Renal cortical epithelial cell (primary cell): ENCODE measurements around the gene ROR2. TPM values are rescaled to one million over a fixed set of nuclear protein-coding genes. Genes with fewer than 3 reads are reported as not detected.
"Not testable (repeated sequence)": the region's sequence is repeated elsewhere in the genome, so short reads cannot be mapped to it uniquely, and the experiment has no call there.

Experiments
- DNase-seq: peaks from one replicate; pipeline ENCODE4 v3.0.0-alpha.2; 2011; ENCODE audit warnings: low read depth
- total RNA-seq: library from RNA; depleted of rRNA; stranded (reverse); fragments of >200 nt; gene quantifications from 2 replicates; pipeline ENCODE4 v1.2.3, GENCODE V29; 2014

Gene ROR2
- total RNA-seq, 1 donor from 2014 or later = 4.4 TPM

DNA sequence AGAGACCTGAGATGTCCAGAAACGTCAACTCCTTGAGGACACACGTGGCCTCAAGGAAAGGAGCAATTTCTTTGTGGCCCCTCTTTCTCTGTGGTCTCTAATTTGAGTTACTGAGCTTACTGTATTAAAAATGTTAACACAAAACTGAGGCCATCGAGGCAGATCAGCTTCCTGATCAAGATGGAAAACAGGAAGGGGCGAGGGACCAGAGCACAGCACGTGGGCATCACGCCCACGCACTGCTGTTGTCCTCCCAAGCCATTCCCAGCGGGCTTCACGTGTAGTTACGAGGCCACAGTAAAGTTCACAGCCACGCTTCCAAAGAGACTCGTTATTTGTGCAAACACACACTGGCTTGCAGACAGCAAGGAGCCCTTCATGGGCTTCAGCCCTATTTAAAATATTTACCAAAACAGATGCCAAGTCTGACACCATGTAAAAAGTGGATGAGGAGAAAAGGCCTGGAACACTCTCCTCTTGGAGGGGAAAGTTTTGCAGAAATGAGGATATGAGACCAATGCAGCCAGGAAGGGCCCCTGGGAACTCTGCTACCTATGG lies 149.5 kb downstream of the ROR2 start:
- DNase-seq = no peak

DNA sequence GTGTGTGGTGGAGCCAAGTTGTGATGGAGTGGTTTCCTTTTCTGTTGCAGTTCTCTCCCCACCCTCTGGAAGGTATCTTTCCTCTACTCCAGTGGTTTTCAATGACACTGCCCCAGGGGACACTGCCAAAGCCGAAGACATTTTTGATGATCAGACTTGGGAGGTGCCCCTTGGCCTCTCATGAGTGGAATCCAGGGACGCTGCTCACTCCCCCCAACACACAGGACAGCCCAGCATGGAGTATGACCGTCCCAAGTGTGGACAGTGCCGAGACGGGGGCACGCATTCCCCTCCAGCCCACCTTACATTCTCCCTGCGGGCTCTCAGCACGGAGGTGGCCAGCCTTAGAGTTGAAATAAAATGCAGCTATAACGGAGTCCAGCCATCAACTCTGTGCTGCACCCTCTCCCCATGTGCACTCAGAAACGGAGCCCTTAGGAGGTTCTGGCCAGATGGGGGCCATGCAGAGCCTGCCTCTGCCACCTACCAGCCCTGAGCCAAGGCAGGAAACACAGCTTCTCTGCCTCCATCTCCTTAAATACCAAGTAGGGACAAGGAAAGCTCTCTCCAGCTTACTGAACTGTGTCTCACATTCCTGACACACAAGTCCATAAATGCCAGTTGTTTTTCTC lies 150.8 kb downstream of the ROR2 start:
- no peak for DNase-seq

- not testable (repeated sequence) for DNase-seq
Measured at GRCh38 chr9:91798273-91799112, 151.5 kb downstream of the ROR2 start.

- not testable (repeated sequence) for DNase-seq
Measured at GRCh38 chr9:91797517-91797916, 152.5 kb downstream of the ROR2 start.

GRCh38 chr9:91796516-91796915 lies 153.5 kb downstream of the ROR2 start:
- DNase-seq = not testable (repeated sequence)

GRCh38 chr9:91795598-91796241 lies 154.3 kb downstream of the ROR2 start:
- peak; percentile 54 for DNase-seq

DNA sequence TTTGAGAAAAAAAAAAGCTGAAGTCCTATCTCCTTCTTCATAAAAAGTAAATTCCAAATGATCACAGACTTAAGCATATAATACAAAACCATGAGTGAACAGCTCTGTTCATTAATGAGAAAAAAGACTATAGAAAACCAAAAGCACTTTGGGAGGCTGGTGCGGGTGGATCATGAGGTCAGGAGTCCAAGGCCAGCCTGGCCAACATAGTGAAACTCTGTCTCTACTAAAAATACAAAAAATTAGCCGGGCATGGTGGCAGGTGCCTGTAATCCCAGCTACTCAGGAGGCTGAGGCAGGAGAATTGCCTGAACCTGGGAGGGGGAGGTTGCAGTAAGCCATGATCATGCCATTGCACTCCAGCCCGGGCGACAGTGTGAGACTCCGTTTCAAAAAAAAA lies 156.7 kb downstream of the ROR2 start:
- not testable (repeated sequence) for DNase-seq

DNA sequence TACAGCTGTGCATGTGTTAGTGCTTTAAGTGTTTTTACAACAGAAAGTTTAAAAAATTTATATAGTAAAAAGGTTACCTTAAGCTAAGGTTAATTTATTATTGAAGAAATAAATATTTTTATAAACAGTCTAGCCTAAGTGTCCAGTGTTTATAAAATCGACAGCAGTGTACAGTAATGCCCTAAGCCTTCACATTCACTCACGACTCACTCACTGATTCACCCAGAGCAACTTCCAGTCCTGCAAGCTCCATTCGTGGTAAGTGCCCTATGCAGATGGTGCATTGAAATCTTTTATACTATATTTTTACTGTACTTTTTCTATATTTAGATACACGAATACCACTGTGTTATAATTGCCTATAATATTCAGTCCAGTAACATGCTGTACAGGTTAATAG lies 159.1 kb downstream of the ROR2 start:
- DNase-seq = peak; percentile 25

GRCh38 chr9:91789941-91790340 lies 160.1 kb downstream of the ROR2 start:
- DNase-seq = no peak

- no peak for DNase-seq
Measured at GRCh38 chr9:91787931-91788330, 162.1 kb downstream of the ROR2 start.

DNA sequence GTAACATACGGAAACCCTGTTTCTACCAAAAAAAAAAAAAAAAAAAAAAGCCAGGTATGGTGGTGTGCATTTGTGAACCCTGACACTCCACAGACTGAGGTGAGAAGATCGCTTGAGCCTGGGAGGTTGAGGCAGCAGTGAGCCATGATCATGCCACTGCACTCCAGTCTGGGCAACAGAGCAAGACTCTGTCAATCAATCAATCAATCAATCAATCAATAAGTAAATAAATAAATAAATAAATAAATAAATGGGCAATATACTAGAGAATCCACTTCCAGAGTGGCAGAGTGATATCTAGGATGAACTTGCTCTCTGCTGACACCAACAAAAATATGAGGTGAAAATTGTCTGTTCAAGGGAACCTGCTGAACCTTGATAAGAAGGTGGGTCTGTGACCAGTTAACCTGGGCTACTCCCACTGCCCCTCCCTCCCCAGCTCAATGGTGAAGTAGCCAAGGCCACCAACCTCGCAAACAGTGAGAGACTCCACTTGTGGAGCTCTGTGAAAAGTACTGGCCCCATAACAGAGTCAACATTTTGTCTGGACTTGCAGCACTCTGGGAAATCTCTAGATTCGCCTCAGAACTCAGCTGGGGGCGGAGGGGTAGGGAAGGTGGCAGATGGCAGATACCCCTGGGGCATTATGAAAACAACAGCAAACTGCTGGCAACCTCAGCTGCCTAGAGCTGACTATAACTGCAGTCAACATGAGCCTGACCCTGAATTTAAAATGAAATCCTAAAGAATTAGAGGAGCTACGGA lies 163.7 kb downstream of the ROR2 start:
- DNase-seq = no peak

DNA sequence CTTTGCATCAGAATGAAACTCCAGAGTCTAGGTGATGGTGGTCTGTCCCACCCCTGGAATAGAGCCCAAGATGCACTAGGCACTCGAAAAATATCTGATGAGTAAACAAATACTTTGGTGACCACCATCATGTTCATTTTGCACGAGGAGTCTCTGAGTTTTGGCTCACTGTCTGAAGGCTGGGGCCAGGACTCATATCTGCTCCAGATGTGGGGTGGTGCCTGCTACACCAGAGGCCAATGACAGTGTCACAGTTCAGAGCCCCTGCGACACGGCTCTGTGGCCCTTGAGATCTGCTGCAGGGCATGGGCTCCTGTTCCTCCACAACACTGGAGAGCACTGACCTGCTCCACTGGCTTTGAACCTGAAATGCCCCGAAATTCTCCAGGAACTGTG lies 164.6 kb downstream of the ROR2 start:
- no peak for DNase-seq

DNA sequence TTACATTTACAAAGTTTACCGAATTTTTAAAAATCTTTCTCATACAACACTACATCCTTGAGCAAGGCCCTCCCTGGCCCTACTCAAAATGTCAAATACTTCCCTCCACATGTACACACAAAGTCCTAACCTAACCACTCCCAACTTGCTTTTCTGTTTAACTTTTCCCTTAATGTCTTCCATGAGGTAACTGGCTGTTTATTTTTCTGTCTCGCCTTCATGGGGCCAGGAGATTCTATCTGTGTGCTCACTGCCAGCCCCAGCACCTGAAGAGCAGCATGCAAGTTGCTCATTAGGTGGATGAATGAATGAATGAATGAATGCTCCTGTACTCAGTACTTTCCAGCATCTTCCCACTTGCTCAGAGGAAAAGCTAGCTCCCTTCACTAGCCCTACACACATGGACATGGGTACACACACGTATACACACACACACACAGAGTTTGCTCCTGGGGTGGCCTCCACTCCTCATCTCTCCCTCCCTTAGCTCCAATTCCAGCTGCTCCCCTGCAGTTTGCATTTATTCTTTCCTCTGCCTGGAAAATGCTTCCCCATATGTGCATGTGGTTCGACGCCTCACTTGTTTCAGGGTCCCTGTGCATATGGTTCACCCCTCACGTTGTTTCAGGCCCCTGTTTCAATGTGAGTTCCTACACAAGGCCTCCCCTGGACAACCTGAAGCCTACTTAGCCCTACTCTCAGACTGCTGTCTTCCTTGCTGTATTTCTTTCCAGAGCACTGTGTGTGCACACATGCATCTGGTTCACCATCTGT lies 165.2 kb downstream of the ROR2 start:
- no peak for DNase-seq

GRCh38 chr9:91783876-91784672 lies 166.0 kb downstream of the ROR2 start:
- DNase-seq = no peak

DNA sequence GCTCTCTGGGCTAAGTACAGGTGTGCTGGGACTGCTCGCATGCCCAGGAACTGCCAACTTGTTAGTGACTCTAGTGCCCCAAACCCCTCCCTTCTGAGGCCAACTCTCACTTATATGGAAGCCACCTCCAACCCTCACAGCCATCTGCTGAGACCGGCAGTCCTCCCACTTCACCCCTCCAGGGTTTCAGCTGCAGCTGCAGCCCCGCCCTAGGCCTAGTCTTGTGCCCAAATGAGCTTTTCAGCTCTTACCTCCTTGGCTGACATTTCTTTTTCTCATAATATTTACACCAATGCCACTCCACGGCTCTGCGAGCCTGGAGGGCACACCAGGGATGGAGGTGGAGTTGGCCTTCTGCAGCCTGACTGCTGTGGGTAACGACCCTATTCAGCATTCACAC lies 166.6 kb downstream of the ROR2 start:
- no peak for DNase-seq

- no peak for DNase-seq
Measured at GRCh38 chr9:91782708-91783214, 167.3 kb downstream of the ROR2 start.

- DNase-seq = no peak
Measured at GRCh38 chr9:91781906-91782305, 168.1 kb downstream of the ROR2 start.

DNA sequence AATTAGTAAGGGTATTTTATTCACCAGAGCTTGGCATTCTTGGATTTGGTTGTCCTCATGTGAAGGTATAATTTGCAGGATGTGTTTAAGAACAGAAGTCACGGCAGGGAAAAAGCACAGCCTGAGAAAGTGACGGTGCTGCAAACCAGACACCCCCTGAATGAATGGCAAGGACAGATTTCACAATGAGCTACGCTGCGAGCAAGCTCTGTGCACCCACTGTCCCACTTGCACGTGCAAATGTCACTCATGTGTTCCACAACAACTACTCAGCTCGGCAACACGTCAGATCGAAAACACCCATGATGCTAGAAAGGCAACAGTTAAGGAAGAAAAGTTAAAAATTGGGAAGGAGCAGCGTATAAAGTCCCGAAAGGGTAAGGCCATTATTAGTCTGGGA lies 168.9 kb downstream of the ROR2 start:
- DNase-seq = no peak

DNA sequence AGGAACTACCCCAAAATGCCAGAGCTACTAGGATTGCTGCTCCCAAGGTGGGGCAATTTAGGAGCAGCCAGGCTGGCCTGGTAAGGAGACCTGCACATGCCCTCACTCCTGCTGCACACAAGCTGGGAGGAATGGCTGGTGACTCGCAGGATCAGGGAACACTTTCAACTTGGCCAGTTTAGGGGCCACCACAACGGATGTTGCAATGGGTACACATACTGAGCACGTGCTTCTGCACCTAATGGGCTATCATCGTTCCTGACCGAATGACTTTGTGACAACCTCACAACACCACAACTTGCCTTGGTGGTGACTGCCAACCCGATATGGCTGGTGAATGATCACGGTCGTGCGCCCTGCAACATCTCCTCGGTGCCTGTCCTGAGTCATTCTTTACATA lies 172.0 kb downstream of the ROR2 start:
- DNase-seq = no peak

GRCh38 chr9:91777292-91777830 lies 172.7 kb downstream of the ROR2 start:
- DNase-seq = peak; percentile 55
